HEK293 (cell line): ENCODE data around the gene CEMIP2.
"Not testable (repeated sequence)": the region's sequence is repeated elsewhere in the genome, so short reads cannot be mapped to it uniquely, and the experiment has no call there.

ENCODE experiments used
- CTCF ChIA-PET: fragments of 350-600 bp; formaldehyde crosslinking; extraction: SDS; loops from one replicate; lab custom pipeline; 2021; ENCODE audit warnings: antibody characterized with exemption; lab: Yijun Ruan, JAX
- POLR2A ChIA-PET: fragments of 300-600 bp; formaldehyde crosslinking; extraction: SDS; loops from one replicate; lab custom pipeline; 2020; ENCODE audit warnings: antibody characterized with exemption, inconsistent platforms; lab: Yijun Ruan, JAX
- H3K27ac ChIP-seq: fragments of 200-500 bp; sonication (Bioruptor generic); 2 replicates; pipeline ENCODE4 v1.5.1; 2014; ENCODE audit warnings: low read depth, low read length, control low read depth, inconsistent platforms; ENCODE audit errors: extremely low read depth
- H3K36me3 ChIP-seq, 2 experiments: fragments of 200-500 bp in 1 of 2; sonication (Bioruptor generic) in 1 of 2; 1 replicate in 1 of 2; 2 replicates in 1 of 2; pipeline ENCODE4 v1.5.1; 2014 to 2017; ENCODE audit warnings: inconsistent platforms in 2 of 2, low read length in 2 of 2; ENCODE audit not compliant: control insufficient read depth in 2 of 2, insufficient read depth in 1 of 2
- H3K4me1 ChIP-seq: fragments of 200-500 bp; sonication (Bioruptor generic); 2 replicates; pipeline ENCODE4 v1.5.1; 2014; ENCODE audit warnings: mild to moderate bottlenecking, low read length, inconsistent platforms; ENCODE audit not compliant: control insufficient read depth, insufficient read depth
- H3K4me3 ChIP-seq: 2 replicates; pipeline ENCODE4 v1.5.1; 2011; ENCODE audit warnings: low read depth, mild to moderate bottlenecking, control low read depth, low read length, moderate library complexity
- H3K9me3 ChIP-seq: fragments of 200-500 bp; sonication (Bioruptor generic); 2 replicates; pipeline ENCODE4 v1.5.1; 2014; ENCODE audit warnings: low read depth, low read length, inconsistent platforms; ENCODE audit not compliant: control insufficient read depth, insufficient read depth
- ATF2 ChIP-seq: fragments of 450-650 bp; formaldehyde crosslinking; IDR thresholded peaks from 2 replicates; pipeline ENCODE4 v1.5.1; 2016; ENCODE audit warnings: missing biosample characterization, missing genetic modification characterization, low read depth
- EGR2 ChIP-seq: fragments of 450-650 bp; formaldehyde crosslinking; IDR thresholded peaks from 2 replicates; pipeline ENCODE4 v1.5.1; 2016; ENCODE audit warnings: low read depth, missing biosample characterization, missing genetic modification characterization
- FEZF1 ChIP-seq: fragments of 450-650 bp; formaldehyde crosslinking; IDR thresholded peaks from 2 replicates; pipeline ENCODE4 v1.5.1; 2016; ENCODE audit warnings: missing biosample characterization, missing genetic modification characterization
- KLF16 ChIP-seq: fragments of 450-650 bp; formaldehyde crosslinking; IDR thresholded peaks from 2 replicates; pipeline ENCODE4 v1.5.1; 2017; ENCODE audit warnings: missing biosample characterization, missing genetic modification characterization
- MEIS1 ChIP-seq: sonication (generic); formaldehyde crosslinking; IDR thresholded peaks from 2 replicates; pipeline ENCODE4 v1.8.1; 2022; ENCODE audit warnings: missing genetic modification reagents, mild to moderate bottlenecking, borderline replicate concordance
- PRDM6 ChIP-seq: fragments of 450-650 bp; formaldehyde crosslinking; IDR thresholded peaks from 2 replicates; pipeline ENCODE4 v1.5.1; 2017; ENCODE audit warnings: missing biosample characterization, missing genetic modification characterization
- WT1 ChIP-seq: fragments of 450-650 bp; formaldehyde crosslinking; IDR thresholded peaks from 2 replicates; pipeline ENCODE4 v1.5.1; 2016; ENCODE audit warnings: missing biosample characterization, missing genetic modification characterization
- YY2 ChIP-seq: fragments of 450-650 bp; formaldehyde crosslinking; IDR thresholded peaks from 2 replicates; pipeline ENCODE4 v1.5.1; 2016; ENCODE audit warnings: missing biosample characterization, missing genetic modification characterization
- ZBTB21 ChIP-seq: fragments of 450-650 bp; formaldehyde crosslinking; IDR thresholded peaks from 2 replicates; pipeline ENCODE4 v1.5.1; 2017; ENCODE audit warnings: missing biosample characterization, missing genetic modification characterization
- ZBTB8A ChIP-seq: fragments of 450-650 bp; formaldehyde crosslinking; IDR thresholded peaks from 2 replicates; pipeline ENCODE4 v1.5.1; 2016; ENCODE audit warnings: missing biosample characterization, missing genetic modification characterization
- ZFP37 ChIP-seq: fragments of 450-650 bp; formaldehyde crosslinking; IDR thresholded peaks from 2 replicates; pipeline ENCODE4 v1.5.1; 2016; ENCODE audit warnings: missing biosample characterization, missing genetic modification characterization
- ZNF138 ChIP-seq: fragments of 450-650 bp; formaldehyde crosslinking; IDR thresholded peaks from 2 replicates; pipeline ENCODE4 v1.5.1; 2016; ENCODE audit warnings: missing biosample characterization, missing genetic modification characterization, borderline replicate concordance
- ZNF23 ChIP-seq: fragments of 450-650 bp; formaldehyde crosslinking; IDR thresholded peaks from 2 replicates; pipeline ENCODE4 v1.5.1; 2016; ENCODE audit warnings: missing biosample characterization, missing genetic modification characterization, borderline replicate concordance
- ZNF239 ChIP-seq: fragments of 450-650 bp; formaldehyde crosslinking; IDR thresholded peaks from 2 replicates; pipeline ENCODE4 v1.5.1; 2016; ENCODE audit warnings: missing biosample characterization, missing genetic modification characterization
- ZNF266 ChIP-seq: fragments of 450-650 bp; formaldehyde crosslinking; IDR thresholded peaks from 2 replicates; pipeline ENCODE4 v1.5.1; 2016; ENCODE audit warnings: missing biosample characterization, missing genetic modification characterization, low read depth
- ZNF362 ChIP-seq: fragments of 450-650 bp; formaldehyde crosslinking; IDR thresholded peaks from 2 replicates; pipeline ENCODE4 v1.5.1; 2016; ENCODE audit warnings: missing biosample characterization, missing genetic modification characterization
- ZNF426 ChIP-seq: fragments of 450-650 bp; formaldehyde crosslinking; IDR thresholded peaks from 2 replicates; pipeline ENCODE4 v1.5.1; 2017; ENCODE audit warnings: missing biosample characterization, missing genetic modification characterization, mild to moderate bottlenecking, inconsistent platforms, moderate library complexity
- ZNF48 ChIP-seq: fragments of 450-650 bp; formaldehyde crosslinking; IDR thresholded peaks from 2 replicates; pipeline ENCODE4 v1.5.1; 2016; ENCODE audit warnings: missing biosample characterization, missing genetic modification characterization
- ZNF610 ChIP-seq: fragments of 450-650 bp; formaldehyde crosslinking; IDR thresholded peaks from 2 replicates; pipeline ENCODE4 v1.5.1; 2016; ENCODE audit warnings: missing biosample characterization, missing genetic modification characterization, borderline replicate concordance
- ZNF707 ChIP-seq: fragments of 450-650 bp; formaldehyde crosslinking; IDR thresholded peaks from 2 replicates; pipeline ENCODE4 v1.5.1; 2016; ENCODE audit warnings: missing biosample characterization, missing genetic modification characterization
- ZNF785 ChIP-seq: fragments of 450-650 bp; formaldehyde crosslinking; IDR thresholded peaks from 2 replicates; pipeline ENCODE4 v1.5.1; 2016; ENCODE audit warnings: missing biosample characterization, missing genetic modification characterization
- ZSCAN16 ChIP-seq: fragments of 450-650 bp; formaldehyde crosslinking; IDR thresholded peaks from 2 replicates; pipeline ENCODE4 v1.5.1; 2016; ENCODE audit warnings: missing biosample characterization, missing genetic modification characterization
- ZSCAN30 ChIP-seq: fragments of 450-650 bp; IDR thresholded peaks from 2 replicates; pipeline ENCODE4 v1.5.1; 2018; ENCODE audit warnings: missing biosample characterization, mild to moderate bottlenecking, missing genetic modification characterization, moderate library complexity
- TF ChIP-seq, protein P1 (sequence below): fragments of 450-650 bp; formaldehyde crosslinking; IDR thresholded peaks from 2 replicates; pipeline ENCODE4 v1.5.1; 2016; ENCODE audit warnings: missing biosample characterization, missing genetic modification characterization

Gene CEMIP2

DNA sequence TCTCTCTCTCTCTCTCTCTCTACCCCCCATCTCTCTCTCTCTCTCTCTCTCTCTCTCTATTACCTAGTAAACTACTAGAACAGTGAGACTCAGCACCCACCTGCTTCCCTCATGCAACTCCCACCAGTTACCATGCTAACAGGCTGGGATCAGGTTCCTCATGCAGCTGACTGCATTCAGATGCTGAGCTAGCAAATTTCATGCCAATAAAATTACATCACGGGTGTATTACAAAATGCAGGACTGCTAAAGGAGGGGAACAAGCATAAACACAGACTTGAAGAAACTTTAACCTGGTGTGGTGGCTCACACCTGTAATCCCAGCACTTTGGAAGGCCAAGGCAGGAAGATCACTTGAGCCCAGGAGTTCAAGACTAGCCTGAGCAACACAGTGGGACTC is 76.0 kb downstream of the CEMIP2 start (continued):
- TF ChIP-seq ATF2 (tag by site-specific recombination), result no peak
- no peak for TF ChIP-seq ZSCAN16
- TF ChIP-seq ZSCAN30 (tag by site-specific recombination), result no peak
- TF ChIP-seq ZBTB8A, result no peak
- no peak for TF ChIP-seq WT1
- TF ChIP-seq EGR2 (tag by site-specific recombination), result peak; percentile 82

- H3K36me3 ChIP-seq, result peaks cover 0 to 29% of the 10 kb centered on the region in 2 experiments
- POLR2A ChIA-PET, H3K4me1 ChIP-seq, H3K9me3 ChIP-seq, H3K4me3 ChIP-seq, H3K27ac ChIP-seq: not testable (repeated sequence)
- CTCF ChIA-PET, result interaction anchor here (0.6 to 1.4 kb wide), 3 partner anchors 23 to 87 kb away, joined by 3 to 4 read pairs (median 3); no protein-coding TSS in a partner anchor
These were observed 76.7 kb downstream of the CEMIP2 start for GRCh38 chr9:71691576-71691975.

GRCh38 chr9:71690689-71691435 is 77.5 kb downstream of the CEMIP2 start:
- POLR2A ChIA-PET, result no interaction called here
- H3K36me3 ChIP-seq, result peaks cover 0 to 29% of the 10 kb centered on the region in 2 experiments

DNA sequence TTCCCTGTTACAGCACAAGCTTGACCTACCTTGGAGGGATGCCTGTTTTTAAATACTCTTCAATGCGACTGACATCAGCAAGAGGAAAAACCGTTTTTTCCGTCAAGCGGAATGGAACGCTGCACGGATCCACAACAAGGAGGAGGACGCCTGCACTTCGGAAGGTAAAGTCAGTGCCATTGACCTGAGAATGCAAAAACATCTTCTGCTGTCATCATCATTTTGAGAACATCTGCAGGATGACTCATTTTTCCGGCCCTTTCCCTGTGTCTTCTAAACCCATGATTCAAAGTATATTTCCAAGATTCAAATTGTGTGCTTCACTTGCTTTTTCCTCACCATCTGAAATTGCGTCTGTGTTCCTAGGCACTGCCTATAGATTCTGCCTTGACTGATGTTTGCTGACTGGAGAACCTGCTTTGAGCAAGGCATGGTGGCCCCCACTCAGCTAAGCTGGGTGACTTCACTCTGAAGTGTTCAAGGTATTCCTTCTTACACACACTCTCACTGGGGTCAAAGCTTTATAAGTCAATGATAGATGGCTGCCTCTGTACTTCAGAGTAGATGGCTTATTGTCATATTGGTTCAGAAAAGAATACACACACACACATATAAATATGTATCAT is 78.1 kb downstream of the CEMIP2 start:
- H3K9me3 ChIP-seq, result no peaks in the 10 kb centered on the region
- POLR2A ChIA-PET, result no interaction called here
- peaks cover 0 to 29% of the 10 kb centered on the region in 2 experiments for H3K36me3 ChIP-seq
- CTCF ChIA-PET, result interaction anchor here (0.6 to 1.4 kb wide), 4 partner anchors 24 to 86 kb away, joined by 3 to 4 read pairs (median 4); no protein-coding TSS in a partner anchor
- H3K4me3 ChIP-seq, result no peak overlapping the region
- H3K4me1 ChIP-seq, result no peaks in the 10 kb centered on the region
- H3K27ac ChIP-seq, result no peak overlapping the region
- no peak for TF ChIP-seq ZFP37 (tag by site-specific recombination)
- TF ChIP-seq ZNF785 (tag by site-specific recombination), result no peak
- no peak for TF ChIP-seq ZNF239 (tag by site-specific recombination)
- no peak for TF ChIP-seq ZNF266
- TF ChIP-seq ZNF138, result no peak
- TF ChIP-seq, protein P1, sequence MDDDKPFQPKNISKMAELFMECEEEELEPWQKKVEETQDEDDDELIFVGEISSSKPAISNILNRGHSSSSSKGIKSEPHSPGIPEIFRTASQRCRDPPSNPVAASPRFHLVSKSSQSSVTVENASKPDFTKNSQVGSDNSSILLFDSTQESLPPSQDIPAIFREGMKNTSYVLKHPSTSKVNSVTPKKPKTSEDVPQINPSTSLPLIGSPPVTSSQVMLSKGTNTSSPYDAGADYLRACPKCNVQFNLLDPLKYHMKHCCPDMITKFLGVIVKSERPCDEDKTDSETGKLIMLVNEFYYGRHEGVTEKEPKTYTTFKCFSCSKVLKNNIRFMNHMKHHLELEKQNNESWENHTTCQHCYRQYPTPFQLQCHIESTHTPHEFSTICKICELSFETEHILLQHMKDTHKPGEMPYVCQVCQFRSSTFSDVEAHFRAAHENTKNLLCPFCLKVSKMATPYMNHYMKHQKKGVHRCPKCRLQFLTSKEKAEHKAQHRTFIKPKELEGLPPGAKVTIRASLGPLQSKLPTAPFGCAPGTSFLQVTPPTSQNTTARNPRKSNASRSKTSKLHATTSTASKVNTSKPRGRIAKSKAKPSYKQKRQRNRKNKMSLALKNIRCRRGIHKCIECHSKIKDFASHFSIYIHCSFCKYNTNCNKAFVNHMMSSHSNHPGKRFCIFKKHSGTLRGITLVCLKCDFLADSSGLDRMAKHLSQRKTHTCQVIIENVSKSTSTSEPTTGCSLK (tag by site-specific recombination), result no peak
- no peak for TF ChIP-seq FEZF1 (tag by site-specific recombination)
- no peak for TF ChIP-seq YY2 (tag by site-specific recombination)
- TF ChIP-seq ZNF707 (tag by site-specific recombination), result no peak
- no peak for TF ChIP-seq KLF16
- TF ChIP-seq ZNF362 (tag by site-specific recombination), result no peak
- no peak for TF ChIP-seq ZNF23

More at GRCh38 chr9:71690689-71691435, 77.5 kb downstream of the CEMIP2 start:
- TF ChIP-seq ZBTB21 (tag by site-specific recombination) (no peak), ZNF48 (tag by site-specific recombination) (no peak), ZNF610 (no peak), PRDM6 (tag by site-specific recombination) (no peak), MEIS1 (CRISPR knock-in tag) (no peak), ZNF426 (tag by site-specific recombination) (no peak)
- CTCF ChIA-PET, result interaction anchor here (1.1 to 1.4 kb wide), 2 partner anchors 24 to 87 kb away, joined by 3 to 4 read pairs; no protein-coding TSS in a partner anchor
- Histone ChIP-seq H3K4me3 (no peak overlapping the region), H3K27ac (no peak overlapping the region), H3K4me1 (no peaks in the 10 kb centered on the region), H3K9me3 (no peaks in the 10 kb centered on the region)
